GM21367 (cell line): Measurements from ENCODE around the gene GPRC5A.

Experiments used
- ATAC-seq: cut with Tn5 transposase; IDR thresholded peaks from one replicate; pipeline ENCODE4 v1.9.1; 2021; ENCODE audit not compliant: unreplicated experiment

The GPRC5A gene

DNA sequence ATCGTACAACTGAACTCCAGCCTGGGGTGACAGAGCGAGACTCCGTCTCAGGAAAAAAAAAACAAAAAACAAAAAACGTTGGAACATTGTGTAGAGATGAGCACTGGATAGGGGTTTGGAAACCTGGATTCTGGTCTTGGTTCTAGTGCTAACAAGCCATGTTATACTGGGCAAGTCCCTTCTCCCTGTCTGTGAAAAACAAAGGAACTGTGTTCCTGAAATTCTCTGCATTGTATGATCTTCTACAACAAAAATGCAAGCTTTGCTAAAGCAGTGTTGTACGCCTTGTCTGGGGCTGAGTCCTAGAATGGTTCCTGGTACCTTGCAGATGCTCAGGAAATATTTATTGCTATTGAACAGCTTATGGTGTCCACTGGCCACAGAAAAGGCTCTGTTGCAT, 47.2 kb downstream of the GPRC5A start:
- no peak for ATAC-seq

DNA sequence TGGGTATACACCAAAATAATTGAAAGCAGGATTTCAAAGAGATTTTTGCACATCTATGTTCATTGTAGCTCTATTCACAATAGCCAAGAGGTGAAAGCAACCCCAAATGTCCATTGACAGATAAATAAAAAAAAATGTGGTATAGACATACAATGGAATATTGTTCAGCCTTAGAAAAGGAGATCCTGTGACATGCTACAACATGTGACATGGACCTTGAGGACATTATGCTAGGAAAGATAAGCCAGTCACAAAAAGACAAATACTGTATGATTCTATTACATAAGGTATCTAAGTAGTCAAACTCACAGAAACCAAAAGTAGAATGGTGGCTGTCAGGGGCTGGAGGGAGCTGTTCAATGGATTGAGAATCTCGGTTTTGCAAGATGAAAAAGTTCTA, 48.5 kb downstream of the GPRC5A start:
- ATAC-seq, result no peak

DNA sequence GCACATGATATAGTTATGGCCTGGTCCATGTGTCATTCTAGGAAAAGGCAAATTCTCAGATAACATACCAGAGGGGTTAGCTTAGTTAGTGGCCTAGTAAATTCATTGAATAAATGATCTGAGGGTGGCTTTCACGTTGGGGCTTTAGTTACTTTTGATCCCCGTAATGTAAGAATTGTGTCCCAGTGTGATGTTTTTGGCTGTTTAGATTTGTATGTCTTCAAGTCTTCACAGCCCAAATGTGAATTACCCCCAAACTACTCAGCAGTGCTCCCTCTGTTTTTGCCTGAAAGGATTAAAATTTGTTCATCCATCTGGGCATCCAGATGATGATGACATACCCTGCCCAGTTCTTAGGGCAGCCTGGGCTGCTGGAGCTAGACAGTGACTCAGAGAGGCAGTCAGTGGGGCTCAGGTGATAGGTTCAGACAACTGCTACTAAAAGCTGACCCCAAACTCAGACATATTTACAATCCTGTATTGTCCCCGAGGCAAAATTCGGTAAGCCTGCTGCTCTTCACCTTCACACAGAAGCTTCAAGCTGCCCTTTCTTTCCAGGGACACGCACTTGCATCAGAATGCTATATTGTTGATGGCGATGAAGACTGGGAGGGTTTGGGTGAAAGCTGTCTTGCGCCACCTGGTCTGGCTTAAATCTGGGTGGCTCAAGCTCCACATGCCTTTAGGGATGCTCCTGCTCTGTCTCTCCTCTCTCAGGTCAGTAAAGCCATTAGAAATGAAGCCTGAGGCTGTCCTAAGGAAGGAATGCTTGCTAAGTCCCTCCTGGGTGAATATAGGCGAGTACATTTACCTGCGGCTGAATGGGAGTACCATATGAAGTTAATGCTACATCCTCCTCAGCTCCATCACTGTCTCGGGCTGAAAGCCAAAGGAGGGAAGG, 50.3 kb downstream of the GPRC5A start:
- no peak for ATAC-seq

DNA sequence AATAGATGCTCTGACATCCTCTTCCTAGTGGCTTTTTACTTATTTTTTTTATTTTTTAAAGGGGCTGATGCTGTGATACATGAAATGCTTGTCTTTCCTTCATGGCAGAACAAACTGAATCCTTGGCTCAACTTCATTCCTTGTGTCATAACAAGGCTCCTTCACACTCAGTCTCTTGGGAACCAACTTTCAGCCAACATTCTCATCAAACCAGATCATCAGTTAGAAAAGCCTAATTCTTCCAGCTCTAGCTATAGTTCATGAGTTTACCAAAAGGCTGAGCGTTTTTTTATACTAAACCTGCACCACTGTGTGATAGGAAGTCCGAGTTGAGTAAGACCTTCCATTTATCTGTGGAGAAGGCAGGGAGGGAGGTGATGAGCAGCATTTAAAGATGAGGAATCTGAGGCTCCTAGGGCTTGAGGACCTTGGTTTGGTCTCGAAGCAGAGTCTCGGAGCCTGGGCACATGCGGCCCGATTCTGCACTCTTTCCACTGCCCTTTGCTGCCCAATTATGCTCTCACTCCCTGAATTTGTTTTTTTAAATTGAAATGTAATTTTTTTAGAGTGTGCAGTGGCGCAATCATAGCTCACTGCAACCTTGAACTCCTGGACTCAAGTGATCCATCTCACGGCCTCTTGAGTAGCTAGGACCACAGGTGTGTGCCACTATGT, 52.4 kb downstream of the GPRC5A start:
- ATAC-seq, result no peak

DNA sequence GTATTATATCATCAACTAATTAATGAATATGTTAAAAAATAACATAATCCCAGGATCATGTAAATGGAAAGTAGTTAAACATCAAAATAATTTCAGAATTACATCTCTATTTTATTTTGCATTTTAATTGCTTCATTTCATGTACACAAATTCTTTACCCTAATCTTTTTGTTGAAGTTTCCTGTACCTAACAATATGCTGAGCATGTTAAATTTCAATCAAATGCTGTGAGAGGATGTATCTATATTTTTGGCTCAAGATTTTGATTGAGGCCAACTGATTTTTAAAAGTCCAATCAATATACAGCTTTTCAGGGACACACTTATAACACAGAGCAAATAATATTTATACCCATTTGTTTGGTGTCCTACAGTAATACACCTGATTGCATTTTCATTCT, 54.2 kb downstream of the GPRC5A start:
- no peak for ATAC-seq

DNA sequence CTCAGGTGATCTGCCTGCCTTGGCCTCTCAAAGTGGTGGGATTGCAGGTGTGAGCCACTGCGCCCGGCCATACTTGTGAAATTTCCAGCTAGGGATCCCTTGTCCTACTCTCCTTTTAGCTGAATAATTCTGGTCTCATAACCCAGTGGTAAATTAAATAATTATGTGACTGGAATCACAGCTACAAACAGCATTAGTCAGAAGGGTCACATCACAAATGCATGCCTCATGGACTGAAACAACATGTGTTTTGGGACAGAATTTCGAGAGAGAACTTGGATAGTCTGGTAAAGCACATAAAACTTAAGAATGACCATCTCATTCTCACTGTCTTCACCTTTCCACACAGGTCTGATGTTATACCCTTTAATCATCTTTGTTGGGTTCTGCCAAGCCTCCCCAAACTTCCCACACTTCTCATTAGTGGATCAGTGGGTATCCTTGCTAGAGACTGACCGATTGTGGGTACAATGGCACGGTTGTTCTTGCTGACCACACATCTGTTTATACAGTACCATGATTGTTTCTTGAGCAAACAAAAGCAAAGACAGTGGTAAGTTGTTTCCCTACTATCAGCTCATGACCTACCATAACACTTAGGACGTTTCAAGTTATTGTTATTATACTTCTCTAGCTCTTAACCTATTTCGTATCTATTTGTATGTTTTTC, 55.5 kb downstream of the GPRC5A start:
- no peak for ATAC-seq

DNA sequence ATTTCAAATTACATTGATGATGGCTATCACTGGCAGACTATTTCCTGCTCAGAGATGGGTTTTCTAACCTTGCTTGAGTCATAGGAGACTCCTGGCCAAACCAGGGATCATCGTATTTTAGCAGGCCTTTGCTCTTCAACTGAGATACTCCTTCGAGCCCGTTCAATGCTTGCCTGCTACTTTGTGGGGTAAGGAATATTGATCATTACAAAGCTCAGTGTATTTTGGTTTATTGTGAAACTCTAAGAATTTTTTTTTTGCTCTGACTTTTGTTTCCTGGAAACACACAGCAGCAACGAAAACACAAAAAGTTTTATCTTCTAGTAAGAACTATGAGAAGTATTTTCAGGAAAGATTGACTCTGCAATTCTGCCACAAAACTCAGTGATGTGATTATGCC, 56.5 kb downstream of the GPRC5A start:
- ATAC-seq, result no peak

DNA sequence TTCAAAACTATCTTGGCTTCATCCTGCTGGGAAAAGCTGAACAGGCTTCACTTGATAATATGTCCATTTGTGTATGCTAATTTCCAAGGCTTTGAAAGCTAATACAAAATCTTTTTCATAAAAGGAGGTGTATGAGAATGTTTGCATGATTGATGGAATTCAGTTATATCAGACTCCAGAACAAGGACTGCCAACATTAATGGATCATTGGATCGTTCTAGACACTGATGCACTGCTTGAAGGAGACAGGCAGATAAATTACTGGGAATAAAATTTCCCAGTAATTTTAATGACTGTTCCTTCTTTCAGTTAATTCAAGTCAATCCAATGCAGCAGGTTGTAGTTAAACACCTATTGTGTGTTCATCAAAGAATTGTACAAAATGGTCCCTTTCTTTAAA, 60.1 kb downstream of the GPRC5A start:
- ATAC-seq, result no peak

DNA sequence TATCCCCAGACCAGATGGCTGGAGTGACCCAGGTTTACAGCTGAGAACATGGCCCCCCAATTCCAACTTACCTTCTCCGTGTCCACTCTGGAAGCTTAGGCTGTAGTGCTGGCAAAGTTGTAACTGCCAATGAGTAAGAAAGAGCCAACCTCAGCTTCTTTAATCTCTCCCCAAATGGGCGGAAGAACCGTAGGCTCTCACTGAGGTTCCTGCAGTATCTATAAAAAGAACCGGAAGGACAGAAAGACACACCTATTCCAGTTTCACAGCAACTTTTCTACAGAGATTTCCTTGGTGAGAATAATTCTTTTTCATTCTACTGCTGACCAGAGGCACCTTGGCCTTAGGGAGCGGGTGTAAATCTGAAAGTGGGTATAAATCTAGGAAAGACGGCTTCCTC, 60.7 kb downstream of the GPRC5A start, which contains the start of gene GPRC5D:
TSS of gene GPRC5D (minus strand) at position 135 of the 400 bp plus-strand sequence. CDS start 1,786 bp downstream, outside the sequence.
- no peak for ATAC-seq

DNA sequence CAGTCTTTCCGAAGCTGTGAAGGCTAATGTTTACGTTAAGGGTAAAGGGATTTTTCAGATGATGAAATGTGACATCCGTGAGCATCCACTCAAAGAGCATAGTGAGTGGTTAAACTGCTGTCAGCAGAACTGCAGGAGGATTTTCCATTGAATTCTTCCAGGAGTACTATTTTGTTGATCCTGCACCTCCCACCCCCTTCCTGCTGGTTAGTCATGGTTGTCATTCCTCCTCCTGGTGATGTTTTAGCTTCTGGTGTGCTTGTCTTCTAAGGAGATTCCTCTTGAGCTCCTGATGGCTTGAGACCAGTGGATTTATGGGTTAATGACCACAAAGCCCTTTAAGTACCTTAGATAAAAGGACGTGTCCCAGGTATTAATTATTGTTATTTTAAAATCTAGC, 63.0 kb downstream of the GPRC5A start:
- no peak for ATAC-seq

DNA sequence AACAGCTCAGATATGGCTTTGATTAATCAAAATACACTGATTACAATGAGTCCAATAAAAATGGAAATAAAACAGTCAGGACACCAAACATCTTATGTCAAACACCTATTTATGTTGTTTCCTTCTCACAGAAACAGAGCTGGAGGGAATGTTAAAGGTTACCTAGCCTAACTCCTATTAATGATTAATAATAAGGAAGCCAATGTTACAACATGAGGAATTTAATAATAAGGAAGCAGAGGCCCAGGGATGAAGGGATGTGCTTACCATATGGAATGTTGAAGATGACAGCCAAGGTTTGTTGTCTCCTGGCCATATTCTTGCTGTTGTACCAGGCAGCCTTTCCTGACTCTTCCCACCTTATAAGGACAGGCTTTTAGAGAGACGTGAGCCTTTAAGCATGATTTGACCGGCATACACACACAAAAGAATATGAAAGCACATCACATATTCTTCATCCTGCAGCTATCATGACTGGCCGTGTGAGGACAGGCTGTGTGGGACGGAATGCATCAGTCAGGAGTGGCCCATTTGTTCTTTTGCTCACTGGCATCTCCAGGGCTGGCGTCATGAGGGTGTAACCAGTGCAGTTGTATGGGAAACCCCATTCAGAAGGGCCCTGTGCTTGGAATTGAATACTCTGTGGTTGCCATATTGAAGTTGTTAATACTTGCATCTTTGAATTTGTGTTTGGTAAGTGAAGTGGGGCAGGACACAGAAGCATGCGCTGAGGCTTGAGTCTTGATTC, 63.7 kb downstream of the GPRC5A start:
- ATAC-seq, result no peak

DNA sequence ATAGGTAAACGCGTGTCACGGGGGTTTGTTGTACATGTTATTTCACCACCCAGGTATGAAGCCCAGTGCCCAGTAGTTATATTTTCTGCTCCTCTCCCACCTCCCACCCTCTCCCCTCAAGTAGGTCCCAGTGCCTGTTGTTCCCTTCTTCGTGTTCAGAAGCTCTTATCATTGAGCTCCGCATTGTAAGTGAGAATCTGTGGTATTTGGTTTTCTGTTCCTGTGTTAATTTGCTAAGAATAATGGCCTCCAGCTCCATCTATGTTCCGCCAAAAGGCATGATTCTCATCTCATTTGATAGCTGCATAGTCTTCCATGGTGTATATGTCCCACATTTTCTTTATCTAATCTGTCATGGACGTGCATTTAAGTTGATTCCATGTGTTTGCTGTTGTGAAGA, 67.5 kb downstream of the GPRC5A start:
- ATAC-seq, result no peak

DNA sequence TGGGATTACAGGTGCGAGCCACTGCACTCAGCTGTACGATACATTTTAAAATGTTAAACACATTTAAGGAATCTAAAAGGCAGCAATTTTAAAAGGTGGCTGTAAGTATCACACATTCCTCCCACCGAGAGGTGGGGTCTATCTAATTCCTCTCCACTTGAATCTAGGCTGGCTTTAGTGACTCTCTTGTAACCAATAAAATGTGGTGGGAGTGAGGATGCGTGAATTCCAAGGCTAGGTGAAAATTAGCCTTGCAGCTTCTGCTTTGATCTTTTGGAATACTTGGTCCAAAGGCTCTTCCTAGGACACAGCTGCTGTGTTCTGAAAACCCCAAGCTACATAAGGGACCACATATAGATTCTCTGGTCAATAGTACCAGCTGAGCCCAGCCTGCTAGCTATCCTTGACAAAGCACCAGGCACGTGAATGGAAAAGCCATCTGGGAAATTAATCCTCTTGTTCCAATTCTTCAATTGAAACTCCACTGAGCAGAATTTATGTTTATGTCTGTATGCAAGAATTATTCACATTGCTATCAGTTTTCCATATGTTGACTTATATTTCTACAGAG, 69.4 kb downstream of the GPRC5A start:
- ATAC-seq, result no peak

DNA sequence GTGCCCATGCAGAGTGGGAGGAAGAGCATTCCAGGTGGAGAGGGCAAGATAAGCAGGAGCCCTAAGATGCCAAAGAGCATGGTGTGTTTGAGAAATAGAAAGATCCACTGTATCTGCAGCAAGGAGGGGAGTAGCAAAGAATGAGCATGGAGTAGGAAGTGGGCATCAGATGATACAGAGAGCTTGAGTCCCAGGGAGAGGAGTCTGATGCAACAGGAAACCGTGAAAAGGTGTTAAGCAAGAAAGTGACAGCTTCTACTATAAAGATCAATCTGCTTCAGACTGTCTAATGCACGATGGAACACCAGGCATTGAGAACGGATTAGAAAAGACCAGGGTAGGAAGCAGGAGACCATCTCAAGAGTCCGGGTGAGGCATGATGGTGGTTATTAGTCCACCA, 72.9 kb downstream of the GPRC5A start:
- ATAC-seq, result no peak

DNA sequence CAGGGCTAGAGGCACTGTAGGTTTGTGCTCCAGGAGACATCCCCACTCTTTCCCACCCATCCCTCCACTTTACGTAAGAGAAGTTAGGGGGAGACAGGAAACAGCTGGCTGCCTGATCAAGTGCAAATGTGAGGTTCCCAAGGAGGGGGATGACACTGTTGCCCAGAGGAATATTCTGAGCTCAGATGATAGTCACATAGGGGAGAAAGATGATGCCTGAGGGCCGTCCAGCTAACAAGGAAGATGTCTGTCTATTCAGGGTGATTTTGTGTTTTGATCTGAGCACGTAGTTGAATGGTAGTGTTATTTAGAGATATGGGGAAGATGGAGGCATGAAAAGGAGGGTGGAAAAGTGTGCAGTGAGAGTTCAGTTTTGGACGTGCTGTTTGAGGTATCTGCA, 74.5 kb downstream of the GPRC5A start:
- no peak for ATAC-seq
